Gastrocnemius medialis (tissue), 4 donors: ENCODE data around the gene RILPL2.

ENCODE experiments used
- POLR2A ChIP-seq, 2 donors: fragments of 450-650 bp; IDR thresholded peaks; one replicate each; pipeline ENCODE4 v1.6.1; 2017; ENCODE audit warnings: antibody characterized with exemption in 2 of 2, mild to moderate bottlenecking in 2 of 2, moderate library complexity in 2 of 2
- TF ChIP-seq, protein P1 (sequence below), 5 experiments: fragments of 450-650 bp in 3 of 5; fragments of 200-600 bp in 2 of 5; sonication (generic) in 2 of 5; IDR thresholded peaks in 4 of 5; conservative IDR thresholded peaks in 1 of 5; 1 replicate in 4 of 5; 2 replicates in 1 of 5; pipeline ENCODE4 v1.5.1; 2016 to 2019; ENCODE audit warnings: antibody characterized with exemption in 5 of 5, mild to moderate bottlenecking in 3 of 5, moderate library complexity in 3 of 5

DNA sequence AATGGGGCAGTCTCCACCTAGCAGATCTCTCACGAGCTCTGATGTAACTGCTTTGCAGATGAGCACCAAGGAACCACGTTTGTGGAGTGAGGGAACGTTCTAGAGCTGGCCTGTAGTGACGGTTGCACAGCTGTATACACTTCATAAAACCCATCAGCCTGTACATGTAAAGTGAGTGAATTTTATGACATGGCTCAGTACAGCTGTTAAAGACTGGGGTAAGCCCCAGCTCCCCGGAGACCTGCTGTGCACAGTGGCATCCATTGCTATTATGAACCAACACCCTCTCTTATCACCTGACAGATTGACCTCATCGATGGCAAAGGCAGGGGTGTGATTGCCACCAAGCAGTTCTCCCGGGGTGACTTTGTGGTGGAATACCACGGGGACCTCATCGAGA, 31.9 kb downstream of the RILPL2 start:
- TF ChIP-seq, protein P1, sequence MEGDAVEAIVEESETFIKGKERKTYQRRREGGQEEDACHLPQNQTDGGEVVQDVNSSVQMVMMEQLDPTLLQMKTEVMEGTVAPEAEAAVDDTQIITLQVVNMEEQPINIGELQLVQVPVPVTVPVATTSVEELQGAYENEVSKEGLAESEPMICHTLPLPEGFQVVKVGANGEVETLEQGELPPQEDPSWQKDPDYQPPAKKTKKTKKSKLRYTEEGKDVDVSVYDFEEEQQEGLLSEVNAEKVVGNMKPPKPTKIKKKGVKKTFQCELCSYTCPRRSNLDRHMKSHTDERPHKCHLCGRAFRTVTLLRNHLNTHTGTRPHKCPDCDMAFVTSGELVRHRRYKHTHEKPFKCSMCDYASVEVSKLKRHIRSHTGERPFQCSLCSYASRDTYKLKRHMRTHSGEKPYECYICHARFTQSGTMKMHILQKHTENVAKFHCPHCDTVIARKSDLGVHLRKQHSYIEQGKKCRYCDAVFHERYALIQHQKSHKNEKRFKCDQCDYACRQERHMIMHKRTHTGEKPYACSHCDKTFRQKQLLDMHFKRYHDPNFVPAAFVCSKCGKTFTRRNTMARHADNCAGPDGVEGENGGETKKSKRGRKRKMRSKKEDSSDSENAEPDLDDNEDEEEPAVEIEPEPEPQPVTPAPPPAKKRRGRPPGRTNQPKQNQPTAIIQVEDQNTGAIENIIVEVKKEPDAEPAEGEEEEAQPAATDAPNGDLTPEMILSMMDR (IDR thresholded peaks at IDR 0.05 in 4 of 5, conservative IDR thresholded peaks at IDR 0.05 in 1 of 5) = no peak
- no peak for TF ChIP-seq POLR2A (IDR thresholded peaks at IDR 0.05)
